ENCODE data around the gene PSMB1. TPM values are rescaled to one million over a fixed set of nuclear protein-coding genes. Genes with fewer than 3 reads are reported as not detected.

Gene PSMB1
- total and polyA plus RNA-seq, 9 of the 15 experiments (the other 6 are each of a cell fraction or from before 2014, with no cell fraction given), result 447 to 2,953 (median 884) TPM

GRCh38 chr6:170561555-170561954 lies 8.4 kb upstream of the PSMB1 start:
- ATAC-seq (no peak), DNase-seq (ENCODE audit: extremely low read depth in 1 of 4, low spot score in 3 of 4) (no peak), FAIRE-seq (no peak)
- 86% methylated on average over 4 of the region's 4 CpGs for WGBS (ENCODE audit: insufficient coverage, low coverage, missing lambda C conversion rate)
- H3K79me2 ChIP-seq (ENCODE audit: control insufficient read depth, insufficient read depth, low read length), result peaks cover 28% of the 10 kb centered on the region
- peaks cover 89% of the 10 kb centered on the region for H3K36me3 ChIP-seq (ENCODE audit: control insufficient read depth, insufficient read depth, low read length)
- intact Hi-C loops (cut with micrococcal nuclease) (no loop called here), in situ Hi-C loops (cut with MboI) (no loop called here)
- H3K27me3 ChIP-seq (ENCODE audit: control insufficient read depth in 2 of 2, insufficient read depth in 2 of 2, low read length in 2 of 2), result no peaks in the 10 kb centered on the region
- no TSS peak for BruUV-seq (replicated peaks)
- no peaks in the 10 kb centered on the region for H3K9me3 ChIP-seq (replicated peaks; ENCODE audit: control insufficient read depth, insufficient read depth, low read depth, low read length)
- 0 out of 5 replicates have a peak, but pooled peaks cover 0 to 3% of the 10 kb centered on the region in 2 experiments for H3K4me1 ChIP-seq (replicated peaks in 1 of 2; ENCODE audit: control insufficient read depth in 2 of 2, insufficient read depth in 2 of 2, low read length in 2 of 2)
- H3K4me3 ChIP-seq, result no peak overlapping the region
- no peak overlapping the region for H3K4me2 ChIP-seq (ENCODE audit: insufficient read depth, low read length)
- no peak overlapping the region for H3K27ac ChIP-seq (ENCODE audit: extremely low read depth, low read depth, low read length)
- CTCF ChIA-PET (ENCODE audit: low intra/inter-chr PET ratio), result no interaction called here
- no peak overlapping the region for H2AFZ ChIP-seq (ENCODE audit: low read depth, low read length)
- POLR2A ChIA-PET, result interaction anchor here (0.8 to 2.2 kb wide), 2 partner anchors 10 to 16 kb away, joined by 3 to 6 read pairs; no protein-coding TSS in a partner anchor
- no peaks in the 10 kb centered on the region for H3K9me1 ChIP-seq (ENCODE audit: control insufficient read depth, insufficient read depth, low read length)
- H3K9ac ChIP-seq (ENCODE audit: insufficient read depth in 1 of 2, low read depth in 2 of 2, low read length in 2 of 2), result no peak overlapping the region
- H4K20me1 ChIP-seq (replicated peaks; ENCODE audit: control insufficient read depth, insufficient read depth, low read length), result no peaks in the 10 kb centered on the region
- TF ChIP-seq DEAF1 (CRISPR knock-in tag; IDR thresholded peaks at IDR 0.05) (no peak), ARID4B (CRISPR knock-in tag; IDR thresholded peaks at IDR 0.05) (no peak), ZNF785 (CRISPR knock-in tag; IDR thresholded peaks at IDR 0.05) (no peak), ZNF217 (CRISPR knock-in tag; IDR thresholded peaks at IDR 0.05) (no peak), ZFP30 (CRISPR knock-in tag; IDR thresholded peaks at IDR 0.05; ENCODE audit: borderline replicate concordance) (no peak), POLR2H (tag; IDR thresholded peaks at IDR 0.05; ENCODE audit: low read depth) (no peak), SMARCA4 (IDR thresholded peaks at IDR 0.05) (no peak), HDAC6 (IDR thresholded peaks at IDR 0.05; ENCODE audit: low read depth, low read length) (no peak), ZNF717 (CRISPR knock-in tag; IDR thresholded peaks at IDR 0.05) (no peak), ZNF121 (CRISPR knock-in tag; conservative IDR thresholded peaks at IDR 0.05) (no peak), ESRRA (IDR thresholded peaks at IDR 0.05; ENCODE audit: borderline replicate concordance, low read depth) (no peak), HES1 (IDR thresholded peaks at IDR 0.05; ENCODE audit: low read depth) (no peak), TOE1 (IDR thresholded peaks at IDR 0.05; ENCODE audit: borderline replicate concordance) (no peak), TOE1 (CRISPR knock-in tag; IDR thresholded peaks at IDR 0.05; ENCODE audit: borderline replicate concordance, low read depth) (no peak), ZNF766 (CRISPR knock-in tag; conservative IDR thresholded peaks at IDR 0.05) (no peak)
- TF ChIP-seq, protein P1, sequence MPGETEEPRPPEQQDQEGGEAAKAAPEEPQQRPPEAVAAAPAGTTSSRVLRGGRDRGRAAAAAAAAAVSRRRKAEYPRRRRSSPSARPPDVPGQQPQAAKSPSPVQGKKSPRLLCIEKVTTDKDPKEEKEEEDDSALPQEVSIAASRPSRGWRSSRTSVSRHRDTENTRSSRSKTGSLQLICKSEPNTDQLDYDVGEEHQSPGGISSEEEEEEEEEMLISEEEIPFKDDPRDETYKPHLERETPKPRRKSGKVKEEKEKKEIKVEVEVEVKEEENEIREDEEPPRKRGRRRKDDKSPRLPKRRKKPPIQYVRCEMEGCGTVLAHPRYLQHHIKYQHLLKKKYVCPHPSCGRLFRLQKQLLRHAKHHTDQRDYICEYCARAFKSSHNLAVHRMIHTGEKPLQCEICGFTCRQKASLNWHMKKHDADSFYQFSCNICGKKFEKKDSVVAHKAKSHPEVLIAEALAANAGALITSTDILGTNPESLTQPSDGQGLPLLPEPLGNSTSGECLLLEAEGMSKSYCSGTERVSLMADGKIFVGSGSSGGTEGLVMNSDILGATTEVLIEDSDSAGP (CRISPR knock-in tag; IDR thresholded peaks at IDR 0.05), result no peak

Data from K562 (cell line).